ENCODE data around the gene L1CAM.

The L1CAM gene

DNA sequence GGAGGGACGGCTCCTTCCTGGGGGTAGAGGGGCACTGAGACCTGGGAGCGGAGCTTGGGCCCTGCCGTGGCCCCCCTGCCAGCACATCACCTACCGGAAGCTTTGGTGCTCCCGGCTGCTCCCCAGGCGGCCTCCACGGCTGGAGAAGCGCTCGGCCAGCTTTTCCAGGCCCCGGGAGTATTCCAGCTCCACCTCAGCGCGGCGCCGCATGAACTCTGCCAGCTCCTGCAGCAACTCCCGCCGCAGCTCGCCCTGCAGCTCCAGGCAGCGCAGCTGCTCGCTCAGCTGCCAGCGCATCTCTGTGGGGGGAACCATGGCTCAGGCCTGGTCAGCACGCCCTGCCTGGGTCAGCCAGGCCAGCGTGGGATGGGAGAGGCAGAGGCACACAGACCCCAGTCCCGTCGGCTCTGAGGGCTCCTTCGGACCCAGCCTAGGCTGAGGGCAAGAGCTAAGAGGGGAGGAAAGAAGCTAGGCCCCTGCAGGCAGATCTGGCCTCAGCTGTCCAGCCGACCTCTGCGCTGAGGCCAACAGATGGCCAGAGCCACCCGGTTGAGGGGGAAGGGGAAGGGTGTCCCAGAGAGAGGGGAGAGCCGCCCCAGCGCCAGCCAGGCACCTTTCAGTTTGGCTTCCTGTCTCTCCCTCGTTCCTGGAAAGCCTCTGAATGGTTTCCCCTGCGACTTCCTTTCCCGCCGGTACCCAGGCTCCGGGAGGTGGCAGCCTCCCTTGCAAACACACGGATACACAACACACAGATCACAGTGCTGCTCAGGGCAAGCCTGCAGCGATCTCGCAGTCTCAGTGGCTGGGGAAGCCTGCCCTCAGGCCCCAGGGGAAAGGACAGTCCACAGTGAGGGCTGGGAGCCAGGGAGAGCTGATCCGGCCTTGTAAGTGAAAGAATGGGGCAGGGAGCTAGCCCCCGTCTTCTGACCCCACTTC lies 35.8 kb upstream of the L1CAM start:
- Histone ChIP-seq H3K4me1 (ENCODE audit: control insufficient read depth, insufficient read depth, low read length) (no peaks in the 10 kb centered on the region), H3K4me3 (ENCODE audit: low read depth, low read length) (no peak overlapping the region), H3K27ac (ENCODE audit: extremely low read depth, low read depth, low read length) (no peak overlapping the region), H3K36me3 (ENCODE audit: control insufficient read depth in 2 of 2, insufficient read depth in 1 of 2, low read length in 2 of 2) (no peaks in the 10 kb centered on the region), H3K9me3 (ENCODE audit: control insufficient read depth, insufficient read depth, low read depth, low read length) (no peaks in the 10 kb centered on the region)
- ChIA-PET CTCF (interaction anchor here (0.6 to 9.1 kb wide), 12 partner anchors 11 to 410 kb away, joined by 3 to 168 read pairs (median 4); partner anchors contain the start of genes NAA10 and RENBP), POLR2A (interaction anchor here (1.8 to 2.4 kb wide), 3 partner anchors 15 to 50 kb away, joined by 7 to 18 read pairs (median 12); partner anchors contain the start of genes HCFC1 and TMEM187)
- TF ChIP-seq, protein P1, sequence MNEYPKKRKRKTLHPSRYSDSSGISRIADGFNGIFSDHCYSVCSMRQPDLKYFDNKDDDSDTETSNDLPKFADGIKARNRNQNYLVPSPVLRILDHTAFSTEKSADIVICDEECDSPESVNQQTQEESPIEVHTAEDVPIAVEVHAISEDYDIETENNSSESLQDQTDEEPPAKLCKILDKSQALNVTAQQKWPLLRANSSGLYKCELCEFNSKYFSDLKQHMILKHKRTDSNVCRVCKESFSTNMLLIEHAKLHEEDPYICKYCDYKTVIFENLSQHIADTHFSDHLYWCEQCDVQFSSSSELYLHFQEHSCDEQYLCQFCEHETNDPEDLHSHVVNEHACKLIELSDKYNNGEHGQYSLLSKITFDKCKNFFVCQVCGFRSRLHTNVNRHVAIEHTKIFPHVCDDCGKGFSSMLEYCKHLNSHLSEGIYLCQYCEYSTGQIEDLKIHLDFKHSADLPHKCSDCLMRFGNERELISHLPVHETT (tag by site-specific recombination; IDR thresholded peaks at IDR 0.05): no peak
- TF ChIP-seq HOXC10 (CRISPR knock-in tag; IDR thresholded peaks at IDR 0.05) (no peak), ZNF223 (tag by site-specific recombination; IDR thresholded peaks at IDR 0.05) (no peak), ZNF19 (tag by site-specific recombination; IDR thresholded peaks at IDR 0.05; ENCODE audit: low read depth) (no peak), ZNF792 (tag by site-specific recombination; IDR thresholded peaks at IDR 0.05) (no peak), ZNF768 (tag by site-specific recombination; IDR thresholded peaks at IDR 0.05) (no peak), ZNF24 (tag by site-specific recombination; IDR thresholded peaks at IDR 0.05) (no peak)

DNA sequence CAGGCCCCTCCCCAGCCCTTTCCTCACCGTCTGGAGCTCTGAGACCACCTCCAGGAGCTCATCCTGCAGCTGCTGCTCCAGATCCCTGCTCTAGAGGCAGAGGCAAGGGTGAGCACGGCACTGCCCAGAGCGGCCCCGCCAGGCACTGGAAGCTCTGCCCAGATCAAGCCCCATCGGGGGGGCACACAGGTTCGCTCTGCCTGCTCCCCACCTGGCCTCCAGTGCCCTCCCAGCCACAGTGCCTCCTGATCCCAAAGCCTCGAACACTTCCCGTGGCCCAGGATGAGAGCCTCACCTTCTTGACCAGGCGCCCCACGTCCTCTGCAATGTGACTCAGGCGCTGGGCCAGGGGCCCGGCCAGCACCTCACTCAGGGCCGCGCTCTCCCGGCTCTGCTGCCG lies 35.1 kb upstream of the L1CAM start:
- ChIA-PET CTCF (interaction anchor here (0.6 to 9.1 kb wide), 5 partner anchors 10 to 312 kb away, joined by 3 to 168 read pairs (median 3); partner anchors contain the start of gene RENBP), POLR2A (no interaction called here)
- H3K9me3 ChIP-seq (ENCODE audit: control insufficient read depth, insufficient read depth, low read depth, low read length): no peaks in the 10 kb centered on the region
- TF ChIP-seq ZNF302 (tag by site-specific recombination; IDR thresholded peaks at IDR 0.05; ENCODE audit: low read depth): no peak
- TF ChIP-seq ZIC2 (tag by site-specific recombination; IDR thresholded peaks at IDR 0.05): no peak
- TF ChIP-seq ZNF433 (tag by site-specific recombination; IDR thresholded peaks at IDR 0.05; ENCODE audit: low read depth): no peak
- no peak for TF ChIP-seq ZFP41 (tag by site-specific recombination; IDR thresholded peaks at IDR 0.05; ENCODE audit: borderline replicate concordance)
- TF ChIP-seq ZNF792 (tag by site-specific recombination; IDR thresholded peaks at IDR 0.05): no peak
- TF ChIP-seq ZNF114 (tag by site-specific recombination; IDR thresholded peaks at IDR 0.05): no peak
- no peak for TF ChIP-seq ZBTB20 (tag by site-specific recombination; IDR thresholded peaks at IDR 0.05)
- no peak for TF ChIP-seq ZNF777 (tag by site-specific recombination; IDR thresholded peaks at IDR 0.05; ENCODE audit: borderline replicate concordance)
- no peak overlapping the region for H3K4me3 ChIP-seq (ENCODE audit: low read depth, low read length)
- no peaks in the 10 kb centered on the region for H3K4me1 ChIP-seq (ENCODE audit: control insufficient read depth, insufficient read depth, low read length)
- H3K27ac ChIP-seq (ENCODE audit: extremely low read depth, low read depth, low read length): no peak overlapping the region
- H3K36me3 ChIP-seq (ENCODE audit: control insufficient read depth in 2 of 2, insufficient read depth in 1 of 2, low read length in 2 of 2): no peaks in the 10 kb centered on the region

DNA sequence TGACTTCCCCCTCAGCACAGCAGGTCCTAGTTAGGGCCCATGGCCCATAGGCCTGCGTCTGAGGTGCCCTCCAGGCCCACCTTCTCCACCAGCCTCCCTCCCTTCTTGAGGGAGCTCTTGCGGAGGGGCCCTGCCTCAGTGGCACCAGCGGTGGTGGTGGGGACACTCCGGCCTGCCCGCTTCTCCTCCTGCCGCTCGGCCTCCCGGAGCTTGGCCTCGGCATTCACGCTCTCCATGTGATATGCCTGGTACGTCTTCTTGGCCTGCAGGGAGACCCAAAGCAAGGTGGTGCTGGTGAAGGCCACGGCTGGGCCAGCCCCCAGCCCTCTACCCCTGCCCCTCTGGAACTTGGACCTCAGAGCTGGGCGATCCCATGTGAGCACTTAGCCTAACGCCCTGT lies 34.6 kb upstream of the L1CAM start:
- TF ChIP-seq ZBTB17 (tag by site-specific recombination; IDR thresholded peaks at IDR 0.05) (no peak), ZXDB (tag by site-specific recombination; IDR thresholded peaks at IDR 0.05) (no peak), ZNF324 (tag by site-specific recombination; IDR thresholded peaks at IDR 0.05) (no peak)
- TF ChIP-seq, protein P2, sequence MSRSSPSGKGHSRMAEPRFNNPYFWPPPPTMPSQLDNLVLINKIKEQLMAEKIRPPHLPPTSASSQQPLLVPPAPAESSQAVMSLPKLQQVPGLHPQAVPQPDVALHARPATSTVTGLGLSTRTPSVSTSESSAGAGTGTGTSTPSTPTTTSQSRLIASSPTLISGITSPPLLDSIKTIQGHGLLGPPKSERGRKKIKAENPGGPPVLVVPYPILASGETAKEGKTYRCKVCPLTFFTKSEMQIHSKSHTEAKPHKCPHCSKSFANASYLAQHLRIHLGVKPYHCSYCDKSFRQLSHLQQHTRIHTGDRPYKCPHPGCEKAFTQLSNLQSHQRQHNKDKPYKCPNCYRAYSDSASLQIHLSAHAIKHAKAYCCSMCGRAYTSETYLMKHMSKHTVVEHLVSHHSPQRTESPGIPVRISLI (tag by site-specific recombination; IDR thresholded peaks at IDR 0.05): no peak
- TF ChIP-seq, protein P3, sequence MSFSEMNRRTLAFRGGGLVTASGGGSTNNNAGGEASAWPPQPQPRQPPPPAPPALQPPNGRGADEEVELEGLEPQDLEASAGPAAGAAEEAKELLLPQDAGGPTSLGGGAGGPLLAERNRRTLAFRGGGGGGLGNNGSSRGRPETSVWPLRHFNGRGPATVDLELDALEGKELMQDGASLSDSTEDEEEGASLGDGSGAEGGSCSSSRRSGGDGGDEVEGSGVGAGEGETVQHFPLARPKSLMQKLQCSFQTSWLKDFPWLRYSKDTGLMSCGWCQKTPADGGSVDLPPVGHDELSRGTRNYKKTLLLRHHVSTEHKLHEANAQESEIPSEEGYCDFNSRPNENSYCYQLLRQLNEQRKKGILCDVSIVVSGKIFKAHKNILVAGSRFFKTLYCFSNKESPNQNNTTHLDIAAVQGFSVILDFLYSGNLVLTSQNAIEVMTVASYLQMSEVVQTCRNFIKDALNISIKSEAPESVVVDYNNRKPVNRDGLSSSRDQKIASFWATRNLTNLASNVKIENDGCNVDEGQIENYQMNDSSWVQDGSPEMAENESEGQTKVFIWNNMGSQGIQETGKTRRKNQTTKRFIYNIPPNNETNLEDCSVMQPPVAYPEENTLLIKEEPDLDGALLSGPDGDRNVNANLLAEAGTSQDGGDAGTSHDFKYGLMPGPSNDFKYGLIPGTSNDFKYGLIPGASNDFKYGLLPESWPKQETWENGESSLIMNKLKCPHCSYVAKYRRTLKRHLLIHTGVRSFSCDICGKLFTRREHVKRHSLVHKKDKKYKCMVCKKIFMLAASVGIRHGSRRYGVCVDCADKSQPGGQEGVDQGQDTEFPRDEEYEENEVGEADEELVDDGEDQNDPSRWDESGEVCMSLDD (tag by site-specific recombination; IDR thresholded peaks at IDR 0.05): no peak
- POLR2A ChIA-PET: no interaction called here
- no peaks in the 10 kb centered on the region for H3K4me1 ChIP-seq (ENCODE audit: control insufficient read depth, insufficient read depth, low read length)

More for the DNA sequence above, 34.6 kb upstream of the L1CAM start:
- Histone ChIP-seq H3K36me3 (ENCODE audit: control insufficient read depth in 2 of 2, insufficient read depth in 1 of 2, low read length in 2 of 2) (no peaks in the 10 kb centered on the region), H3K27ac (ENCODE audit: extremely low read depth, low read depth, low read length) (no peak overlapping the region), H3K9me3 (ENCODE audit: control insufficient read depth, insufficient read depth, low read depth, low read length) (no peaks in the 10 kb centered on the region), H3K4me3 (ENCODE audit: low read depth, low read length) (no peak overlapping the region)
- CTCF ChIA-PET: interaction anchor here (0.7 to 9.1 kb wide), 2 partner anchors 28 to 84 kb away, joined by 3 to 168 read pairs; partner anchors contain the start of gene RENBP

Data from HEK293 (cell line).